Endothelial cell of umbilical vein (primary cell): Measurements from ENCODE around the gene USP47.

ENCODE experiments used
- CTCF ChIP-seq, 2 donors: IDR thresholded peaks; 1 replicate in 1 of 2; 2 replicates in 1 of 2; pipeline ENCODE4 v1.5.1; 2011; ENCODE audit warnings: low read length in 2 of 2, mild to moderate bottlenecking in 2 of 2, moderate library complexity in 2 of 2, control low read depth in 1 of 2, inconsistent platforms in 1 of 2, low read depth in 1 of 2; ENCODE audit not compliant: insufficient read depth in 1 of 2; ENCODE audit errors: extremely low read depth in 1 of 2
- EZH2 ChIP-seq: IDR thresholded peaks from 2 replicates; pipeline ENCODE4 v1.6.1; 2012; ENCODE audit warnings: borderline replicate concordance, low read depth, mild to moderate bottlenecking, moderate library complexity, low read length, inconsistent platforms; ENCODE audit not compliant: severe bottlenecking
- FOS ChIP-seq: IDR thresholded peaks from 2 replicates; pipeline ENCODE4 v1.6.1; 2011; ENCODE audit warnings: mild to moderate bottlenecking, low read length, moderate library complexity, borderline replicate concordance; ENCODE audit not compliant: insufficient read depth
- GATA2 ChIP-seq: IDR thresholded peaks from 2 replicates; pipeline ENCODE4 v1.7.0; 2011; ENCODE audit warnings: low read depth, mild to moderate bottlenecking, moderate library complexity, mixed read lengths, low read length; ENCODE audit not compliant: insufficient read length, insufficient read depth
- JUN ChIP-seq: IDR thresholded peaks from 2 replicates; pipeline ENCODE4 v1.6.1; 2011; ENCODE audit warnings: borderline replicate concordance, low read depth; ENCODE audit not compliant: insufficient read length, insufficient read depth
- MAX ChIP-seq: IDR thresholded peaks from 2 replicates; pipeline ENCODE4 v1.6.1; 2011; ENCODE audit not compliant: insufficient read depth, insufficient read length
- MYC ChIP-seq: IDR thresholded peaks from one replicate; pipeline ENCODE4 v1.6.1; 2011; ENCODE audit warnings: mild to moderate bottlenecking, low read depth, low read length
- POLR2A ChIP-seq: IDR thresholded peaks from 2 replicates; pipeline ENCODE4 v1.6.1; 2012; ENCODE audit warnings: low read depth, mild to moderate bottlenecking, control low read depth, low read length
- POLR2AphosphoS5 ChIP-seq: IDR thresholded peaks from 2 replicates; pipeline ENCODE4 v1.6.1; 2012; ENCODE audit warnings: low read depth, mild to moderate bottlenecking, control low read depth, low read length, moderate library complexity; ENCODE audit not compliant: insufficient read depth

GRCh38 chr11:11995601-11996000 lies 153.8 kb downstream of the USP47 start:
- no peak for TF ChIP-seq JUN
- TF ChIP-seq CTCF (IDR thresholded peaks at IDR 0.05; ENCODE audit: extremely low read depth in 1 of 2, insufficient read depth in 1 of 2, low read depth in 1 of 2, low read length in 2 of 2), result no peak
- TF ChIP-seq POLR2AphosphoS5, result no peak
- TF ChIP-seq POLR2A, result no peak
- TF ChIP-seq FOS, result no peak
- TF ChIP-seq MAX, result no peak
- no peak for TF ChIP-seq EZH2
- no peak for TF ChIP-seq MYC
- no peak for TF ChIP-seq GATA2
